GM19025 (cell line): ENCODE measurements around the gene CYP20A1.

Experiments
- ATAC-seq: cut with Tn5 transposase; IDR thresholded peaks from one replicate; pipeline ENCODE4 v1.9.1; 2021; ENCODE audit warnings: mild to moderate bottlenecking, low read depth, moderate library complexity; ENCODE audit not compliant: unreplicated experiment

Gene CYP20A1

GRCh38 chr2:203352604-203353255 is 113.9 kb downstream of the CYP20A1 start:
- ATAC-seq = no peak

GRCh38 chr2:203354966-203355365 is 116.1 kb downstream of the CYP20A1 start:
- ATAC-seq = no peak
